ES-I3 (cell line): ENCODE results near the gene ATP8B3.

Experiments used
- H3K36me3 ChIP-seq: 2 replicates; pipeline ENCODE4 v1.6.1; 2013; ENCODE audit warnings: mild to moderate bottlenecking, low read length, control low read depth, moderate library complexity; ENCODE audit not compliant: insufficient read depth
- H3K4me1 ChIP-seq: 2 replicates; pipeline ENCODE4 v1.6.1; 2013; ENCODE audit warnings: mild to moderate bottlenecking, control low read depth, low read length; ENCODE audit not compliant: insufficient read depth
- H3K9ac ChIP-seq: 2 replicates; pipeline ENCODE4 v1.6.1; 2013; ENCODE audit warnings: low read depth, mild to moderate bottlenecking, low read length, moderate library complexity
- H3K9me3 ChIP-seq: 2 replicates; pipeline ENCODE4 v1.6.1; 2013; ENCODE audit warnings: mild to moderate bottlenecking, low read length, moderate library complexity; ENCODE audit not compliant: control insufficient read depth, insufficient read depth

ATP8B3 gene

DNA sequence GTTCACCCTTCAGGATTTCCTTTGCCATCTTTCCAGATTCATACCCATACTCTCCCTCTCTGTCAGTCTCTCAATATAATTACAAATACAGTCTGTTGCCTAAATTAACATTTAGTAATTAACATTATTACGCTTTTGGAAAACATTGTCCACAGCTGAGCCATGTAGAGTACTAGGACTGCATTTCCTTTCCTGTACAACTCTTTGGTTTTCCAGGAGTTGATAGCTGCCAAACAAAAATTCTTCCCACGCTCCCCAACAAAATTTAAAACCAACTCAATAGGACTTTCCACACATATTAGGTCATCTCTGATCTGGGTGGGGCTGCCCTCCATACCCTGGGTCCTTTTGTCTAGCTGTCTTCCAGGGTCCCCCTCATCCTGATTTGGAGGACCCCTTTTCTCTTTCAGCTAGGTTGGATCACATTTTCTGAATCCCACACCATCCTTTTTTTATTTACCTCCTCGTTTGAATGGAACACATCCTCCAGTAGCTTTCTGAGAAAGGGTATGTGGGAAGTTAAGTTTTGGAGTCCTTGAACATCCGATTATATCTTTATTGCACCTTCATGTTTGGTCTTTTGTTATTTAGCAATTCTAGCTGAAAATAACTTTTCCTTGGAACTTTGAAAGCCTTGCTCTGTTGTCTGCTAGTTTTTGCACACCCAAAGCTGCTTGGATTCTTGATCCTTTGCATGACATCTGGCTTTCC lies 41.1 kb downstream of the ATP8B3 start:
- peaks cover 12% of the 10 kb centered on the region for H3K9me3 ChIP-seq
- peaks cover 3% of the 10 kb centered on the region; the same call in 1 of the 2 replicates for H3K4me1 ChIP-seq
- H3K36me3 ChIP-seq: no peaks in the 10 kb centered on the region
- H3K9ac ChIP-seq: no peak overlapping the region

GRCh38 chr19:1769645-1769985 lies 42.5 kb downstream of the ATP8B3 start:
- Histone ChIP-seq H3K9ac (no peak overlapping the region), H3K9me3 (peaks cover 11% of the 10 kb centered on the region), H3K4me1 (peaks cover 3% of the 10 kb centered on the region; the same call in 1 of the 2 replicates), H3K36me3 (no peaks in the 10 kb centered on the region)

DNA sequence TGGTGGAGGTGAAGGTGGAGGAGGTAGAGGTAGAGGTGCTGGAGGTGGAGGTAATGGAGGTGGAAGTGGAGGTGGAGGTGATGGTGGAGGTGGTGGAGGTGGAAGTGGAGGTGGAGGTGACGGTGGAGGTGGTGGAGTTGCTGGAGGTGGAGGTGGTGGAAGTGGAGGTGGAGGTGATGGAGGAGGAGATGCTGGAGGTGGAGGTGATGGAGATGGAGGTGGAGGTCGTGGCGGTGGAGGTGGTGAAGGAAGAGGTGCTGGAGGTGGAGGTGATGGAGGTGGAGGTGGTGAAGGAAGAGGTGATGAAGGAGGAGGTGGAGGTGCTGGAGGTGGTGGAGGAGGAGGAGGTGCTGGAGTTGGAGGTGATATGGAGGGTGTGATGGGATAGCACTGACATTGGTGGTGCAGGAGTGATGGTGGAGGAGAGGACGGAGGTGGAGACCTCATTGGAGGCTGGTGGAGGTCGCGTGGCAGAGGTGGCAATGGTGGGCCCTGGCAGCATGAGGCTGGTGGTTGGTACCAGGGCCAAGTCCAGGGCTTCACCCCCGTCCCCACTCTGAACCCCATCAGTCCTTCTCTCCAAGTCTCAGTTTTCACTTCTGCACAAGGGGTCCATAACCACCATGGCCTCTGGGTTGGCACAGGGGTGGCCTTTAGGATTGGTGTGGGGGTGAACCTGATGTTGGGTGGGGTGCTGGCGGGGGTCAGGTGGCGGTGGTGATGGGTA lies 43.0 kb downstream of the ATP8B3 start:
- H3K9me3 ChIP-seq: peaks cover 9% of the 10 kb centered on the region; the same call in 1 of the 2 replicates
- peaks cover 3% of the 10 kb centered on the region; the same call in 1 of the 2 replicates for H3K4me1 ChIP-seq
- no peaks in the 10 kb centered on the region for H3K36me3 ChIP-seq
- H3K9ac ChIP-seq: no peak overlapping the region

DNA sequence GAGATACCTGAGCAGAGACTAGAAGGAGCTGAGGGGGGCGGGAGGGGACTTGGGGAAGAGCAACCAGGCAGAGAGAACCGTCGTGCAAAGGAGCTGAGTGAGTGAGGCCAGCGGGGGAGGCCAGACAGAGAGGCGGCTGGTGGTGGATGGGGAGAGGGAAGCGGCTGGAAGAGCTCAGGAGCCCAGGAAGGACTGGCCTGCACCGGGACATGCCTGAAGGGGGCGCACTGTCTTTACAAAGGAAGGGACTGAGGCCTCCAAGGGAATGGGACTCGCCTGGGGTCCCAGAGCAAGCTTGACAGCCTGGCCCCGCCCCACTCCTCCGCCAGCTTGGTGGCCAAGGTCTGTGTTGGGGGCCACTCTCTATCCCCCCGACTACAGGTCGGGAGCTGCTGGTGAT lies 43.8 kb downstream of the ATP8B3 start:
- Histone ChIP-seq H3K9me3 (peaks cover 9% of the 10 kb centered on the region; the same call in 1 of the 2 replicates), H3K4me1 (peaks cover 3% of the 10 kb centered on the region; the same call in 1 of the 2 replicates), H3K9ac (no peak overlapping the region)

DNA sequence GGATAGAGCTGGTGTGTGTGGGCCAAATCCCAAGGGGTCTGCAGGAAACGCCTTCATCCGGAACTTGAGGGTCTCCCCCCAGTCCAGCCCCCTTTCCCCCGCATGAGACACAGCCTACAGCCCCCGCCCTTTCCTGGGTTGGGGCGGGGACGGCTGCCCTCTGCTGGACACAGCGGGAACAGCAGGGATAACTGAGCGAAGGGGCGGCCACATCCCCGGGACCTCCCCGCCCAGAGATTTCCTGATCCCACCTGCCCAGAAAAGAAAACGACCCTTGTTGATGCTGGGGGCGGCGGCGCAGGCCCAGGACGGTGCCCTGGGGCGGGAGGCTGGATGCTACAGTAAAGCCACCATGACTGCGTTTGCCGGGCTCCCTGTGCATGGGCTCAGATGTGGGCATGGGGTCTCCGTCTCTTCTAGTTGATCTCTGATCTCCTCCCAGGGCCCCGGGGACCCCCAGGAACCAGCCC lies 44.6 kb downstream of the ATP8B3 start:
- Histone ChIP-seq H3K36me3 (no peaks in the 10 kb centered on the region), H3K9me3 (peaks cover 9% of the 10 kb centered on the region; the same call in 1 of the 2 replicates), H3K9ac (no peak overlapping the region), H3K4me1 (peaks cover 3% of the 10 kb centered on the region; the same call in 1 of the 2 replicates)

More for the DNA sequence above, 43.8 kb downstream of the ATP8B3 start:
- H3K36me3 ChIP-seq: no peaks in the 10 kb centered on the region

DNA sequence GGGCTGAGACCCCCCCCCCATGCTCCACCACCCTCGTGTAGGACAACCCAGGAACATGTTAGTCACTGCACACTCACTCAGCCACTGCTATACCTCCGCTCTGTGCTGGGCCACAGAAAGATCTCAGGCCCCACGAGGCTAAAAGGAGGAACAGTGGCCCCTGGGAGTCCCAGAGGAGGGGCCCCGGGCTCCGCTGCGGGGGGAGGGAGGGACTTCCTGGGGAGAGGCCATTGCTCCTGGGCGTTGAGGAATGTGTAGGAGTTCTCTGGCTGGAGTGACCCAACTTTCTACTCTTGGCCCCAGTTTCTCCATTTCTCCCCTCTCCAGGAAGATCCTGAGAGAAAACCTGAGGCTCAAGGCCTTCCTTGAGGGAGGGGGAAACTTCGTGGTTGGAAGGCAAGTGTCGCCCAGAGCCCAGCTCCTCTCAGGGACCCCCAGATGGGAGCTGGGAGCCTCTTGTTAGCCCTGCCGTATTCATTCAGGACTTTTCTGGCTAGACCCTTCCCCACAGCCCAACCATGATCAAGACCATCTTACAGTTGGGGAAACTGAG lies 45.2 kb downstream of the ATP8B3 start:
- H3K36me3 ChIP-seq: no peaks in the 10 kb centered on the region
- peaks cover 3% of the 10 kb centered on the region; the same call in 1 of the 2 replicates for H3K4me1 ChIP-seq
- H3K9ac ChIP-seq: no peak overlapping the region
- peaks cover 9% of the 10 kb centered on the region; the same call in 1 of the 2 replicates for H3K9me3 ChIP-seq

DNA sequence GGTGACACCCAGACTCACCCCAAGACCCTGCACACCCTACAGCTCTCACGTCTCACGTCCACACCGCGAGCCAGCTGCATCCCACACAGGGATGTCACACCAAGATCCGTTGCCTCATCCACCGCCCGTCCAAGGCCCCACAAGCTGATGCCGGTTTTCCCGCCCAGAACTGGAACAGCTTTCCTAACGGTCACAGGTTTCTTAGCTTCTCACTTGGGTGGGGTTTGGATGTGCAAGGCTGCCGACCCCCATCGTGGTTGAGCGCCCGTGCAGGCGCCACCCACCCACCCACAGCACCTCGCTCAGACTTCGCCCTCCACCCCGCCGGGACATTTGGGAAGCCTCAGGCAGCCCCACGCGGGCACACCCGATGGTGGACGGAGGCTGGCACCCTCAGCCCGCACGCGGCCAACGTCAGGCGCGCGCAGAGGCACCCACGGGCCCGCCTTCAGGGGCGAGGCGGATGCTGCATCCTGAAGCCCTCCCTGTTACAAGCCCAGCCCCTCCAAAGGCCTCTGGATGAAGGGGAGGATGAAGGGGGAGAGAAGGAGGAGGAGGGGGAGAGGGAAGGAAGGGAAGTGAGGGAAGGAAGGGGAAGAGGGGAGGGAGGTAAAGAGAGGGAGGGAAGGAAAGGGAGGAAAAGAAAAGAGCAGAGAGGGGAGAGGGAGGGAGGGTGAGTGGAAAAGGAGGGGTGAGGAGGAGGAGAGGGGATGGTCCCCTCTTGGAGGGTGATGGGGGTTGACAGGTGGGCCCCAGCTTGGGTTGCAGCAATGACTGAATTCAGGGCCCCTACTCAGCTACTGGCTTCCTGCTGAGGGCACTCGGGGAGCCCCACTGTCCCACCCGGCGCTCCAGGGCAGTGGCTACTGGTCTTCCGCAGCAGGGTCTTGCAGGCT lies 45.9 kb downstream of the ATP8B3 start:
- no peak overlapping the region for H3K9ac ChIP-seq
- peaks cover 3% of the 10 kb centered on the region; the same call in 1 of the 2 replicates for H3K4me1 ChIP-seq
- H3K9me3 ChIP-seq: peaks cover 4% of the 10 kb centered on the region; the same call in 1 of the 2 replicates
- no peaks in the 10 kb centered on the region for H3K36me3 ChIP-seq

GRCh38 chr19:1765232-1765903 lies 46.7 kb downstream of the ATP8B3 start:
- no peaks in the 10 kb centered on the region for H3K36me3 ChIP-seq
- H3K9ac ChIP-seq: no peak overlapping the region
- peaks cover 3% of the 10 kb centered on the region; the same call in 1 of the 2 replicates for H3K4me1 ChIP-seq

GRCh38 chr19:1764729-1765128 lies 47.3 kb downstream of the ATP8B3 start:
- Histone ChIP-seq H3K9me3 (no peaks in the 10 kb centered on the region), H3K36me3 (no peaks in the 10 kb centered on the region), H3K4me1 (peaks cover 3% of the 10 kb centered on the region; the same call in 1 of the 2 replicates), H3K9ac (no peak overlapping the region)

More at GRCh38 chr19:1765232-1765903, 46.7 kb downstream of the ATP8B3 start:
- no peaks in the 10 kb centered on the region for H3K9me3 ChIP-seq

DNA sequence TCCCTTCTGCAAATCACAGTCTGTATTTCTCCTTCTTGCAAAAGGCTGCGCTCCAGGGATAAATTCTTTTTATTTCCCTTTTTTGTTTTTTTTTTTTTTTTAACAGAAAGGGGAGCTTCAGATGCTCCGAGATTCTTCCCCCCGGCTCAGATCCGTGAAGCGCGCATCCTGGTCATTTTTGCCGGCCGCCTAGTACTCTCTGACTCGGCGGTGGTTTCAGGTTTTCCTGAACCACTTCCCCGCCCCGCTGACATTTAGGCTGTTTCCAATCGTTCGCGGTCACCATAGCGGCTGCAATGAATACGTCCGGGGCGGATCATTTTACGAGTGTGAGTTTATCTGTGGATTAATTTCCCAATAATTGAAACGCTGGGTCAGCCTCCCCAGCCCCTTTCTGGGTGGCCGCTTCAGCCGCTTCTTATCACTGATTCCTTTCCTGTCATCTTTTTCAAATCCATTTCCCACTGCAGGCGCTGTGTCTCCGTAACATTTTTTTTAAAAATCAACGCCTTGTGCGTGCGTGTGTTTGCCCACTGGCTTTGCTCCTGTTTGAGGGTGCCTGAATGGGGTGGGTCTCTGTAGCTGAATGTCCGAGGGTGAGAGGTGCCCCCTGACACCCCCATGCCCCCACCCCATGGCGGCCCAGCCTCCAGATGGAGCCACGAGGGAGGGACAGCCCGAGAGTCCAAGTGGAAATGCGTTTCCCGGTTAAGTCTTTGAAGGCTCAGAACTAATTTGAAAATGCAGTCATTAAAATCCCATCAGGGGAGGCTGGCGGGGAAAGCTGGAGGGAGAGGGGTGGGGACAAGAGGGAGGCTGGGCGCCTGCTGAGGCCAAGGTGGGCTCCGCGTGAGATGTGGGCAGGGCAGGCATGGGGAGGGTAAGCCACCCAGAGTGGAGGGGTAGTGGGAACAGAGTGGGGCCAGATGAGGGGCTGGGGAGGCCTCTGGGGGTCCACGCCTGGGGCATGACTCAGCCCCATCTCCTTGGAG lies 48.1 kb downstream of the ATP8B3 start:
- Histone ChIP-seq H3K9me3 (no peaks in the 10 kb centered on the region), H3K9ac (no peak overlapping the region), H3K4me1 (peaks cover 3% of the 10 kb centered on the region; the same call in 1 of the 2 replicates), H3K36me3 (no peaks in the 10 kb centered on the region)

GRCh38 chr19:1762243-1763117 lies 49.6 kb downstream of the ATP8B3 start:
- no peaks in the 10 kb centered on the region for H3K36me3 ChIP-seq
- H3K9ac ChIP-seq: no peak overlapping the region
- H3K9me3 ChIP-seq: no peaks in the 10 kb centered on the region
- peaks cover 3% of the 10 kb centered on the region; the same call in 1 of the 2 replicates for H3K4me1 ChIP-seq
